Epithelial cell of proximal tubule (primary cell): Measurements from ENCODE around the gene TPCN1. TPM values are rescaled to one million over a fixed set of nuclear protein-coding genes. Genes with fewer than 3 reads are reported as not detected.
A peak's percentile ranks its signal among the peaks of the same experiment; 100 is the strongest.

ENCODE experiments used
- DNase-seq: peaks from one replicate; pipeline ENCODE4 v3.0.0-alpha.2; 2011; ENCODE audit warnings: low read depth
- H3K4me3 ChIP-seq: 2 replicates; pipeline ENCODE4 v1.5.1; 2011; ENCODE audit warnings: low read depth, mild to moderate bottlenecking, low read length
- total RNA-seq: library from RNA; depleted of rRNA; stranded (reverse); fragments of >200 nt; gene quantifications from 2 replicates; pipeline ENCODE4 v1.2.3, GENCODE V29; 2015
- TF ChIP-seq, protein P1 (sequence below): conservative IDR thresholded peaks from 2 replicates; pipeline ENCODE4 v1.5.1; 2012; ENCODE audit warnings: low read depth, mild to moderate bottlenecking, low read length

TPCN1 gene
- total RNA-seq, 1 donor from 2014 or later = 32.0 TPM

DNA sequence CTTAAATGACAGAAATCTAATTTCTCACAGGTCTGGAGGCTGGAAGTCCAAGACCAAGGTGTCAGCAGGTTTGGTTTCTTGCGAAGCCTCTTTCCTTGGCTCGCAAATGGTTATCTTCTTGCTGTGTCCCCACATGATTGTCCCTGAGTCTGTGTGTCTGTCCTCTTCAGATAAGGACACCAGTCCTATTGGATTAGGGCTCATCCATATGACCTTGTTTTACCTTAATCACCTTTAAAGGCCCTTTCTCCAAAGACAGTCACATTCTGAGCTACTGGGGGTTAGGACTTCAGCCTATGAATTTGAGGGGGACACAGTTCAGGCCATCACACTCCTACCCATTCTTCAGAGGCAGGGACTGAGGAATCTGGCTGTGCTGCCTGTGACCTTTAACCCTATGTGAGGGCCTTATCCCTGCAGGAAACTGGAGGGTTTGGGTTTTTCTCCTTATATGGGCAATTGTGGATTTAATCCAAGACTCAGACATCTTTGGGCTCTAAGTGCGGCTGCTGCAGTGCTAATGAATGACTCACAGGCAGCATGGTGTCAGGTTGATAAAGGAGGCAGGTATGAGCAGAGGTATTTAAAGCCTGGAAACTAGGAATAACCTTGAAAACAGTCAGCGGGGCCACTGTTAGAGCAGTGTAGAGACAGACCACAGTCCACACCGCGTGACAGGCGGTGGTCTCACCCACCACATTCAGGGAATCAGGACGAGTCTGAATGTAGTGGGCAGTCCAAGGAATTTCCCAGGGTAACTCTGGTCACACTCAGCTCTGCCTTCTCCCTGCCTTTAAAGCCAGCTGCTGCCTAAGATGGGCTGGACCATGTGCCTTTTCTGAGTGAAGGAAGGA is 10.2 kb downstream of the TPCN1 start:
- H3K4me3 ChIP-seq = no peak overlapping the region
- DNase-seq = peak; percentile 88
- TF ChIP-seq, protein P1, sequence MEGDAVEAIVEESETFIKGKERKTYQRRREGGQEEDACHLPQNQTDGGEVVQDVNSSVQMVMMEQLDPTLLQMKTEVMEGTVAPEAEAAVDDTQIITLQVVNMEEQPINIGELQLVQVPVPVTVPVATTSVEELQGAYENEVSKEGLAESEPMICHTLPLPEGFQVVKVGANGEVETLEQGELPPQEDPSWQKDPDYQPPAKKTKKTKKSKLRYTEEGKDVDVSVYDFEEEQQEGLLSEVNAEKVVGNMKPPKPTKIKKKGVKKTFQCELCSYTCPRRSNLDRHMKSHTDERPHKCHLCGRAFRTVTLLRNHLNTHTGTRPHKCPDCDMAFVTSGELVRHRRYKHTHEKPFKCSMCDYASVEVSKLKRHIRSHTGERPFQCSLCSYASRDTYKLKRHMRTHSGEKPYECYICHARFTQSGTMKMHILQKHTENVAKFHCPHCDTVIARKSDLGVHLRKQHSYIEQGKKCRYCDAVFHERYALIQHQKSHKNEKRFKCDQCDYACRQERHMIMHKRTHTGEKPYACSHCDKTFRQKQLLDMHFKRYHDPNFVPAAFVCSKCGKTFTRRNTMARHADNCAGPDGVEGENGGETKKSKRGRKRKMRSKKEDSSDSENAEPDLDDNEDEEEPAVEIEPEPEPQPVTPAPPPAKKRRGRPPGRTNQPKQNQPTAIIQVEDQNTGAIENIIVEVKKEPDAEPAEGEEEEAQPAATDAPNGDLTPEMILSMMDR = no peak

DNA sequence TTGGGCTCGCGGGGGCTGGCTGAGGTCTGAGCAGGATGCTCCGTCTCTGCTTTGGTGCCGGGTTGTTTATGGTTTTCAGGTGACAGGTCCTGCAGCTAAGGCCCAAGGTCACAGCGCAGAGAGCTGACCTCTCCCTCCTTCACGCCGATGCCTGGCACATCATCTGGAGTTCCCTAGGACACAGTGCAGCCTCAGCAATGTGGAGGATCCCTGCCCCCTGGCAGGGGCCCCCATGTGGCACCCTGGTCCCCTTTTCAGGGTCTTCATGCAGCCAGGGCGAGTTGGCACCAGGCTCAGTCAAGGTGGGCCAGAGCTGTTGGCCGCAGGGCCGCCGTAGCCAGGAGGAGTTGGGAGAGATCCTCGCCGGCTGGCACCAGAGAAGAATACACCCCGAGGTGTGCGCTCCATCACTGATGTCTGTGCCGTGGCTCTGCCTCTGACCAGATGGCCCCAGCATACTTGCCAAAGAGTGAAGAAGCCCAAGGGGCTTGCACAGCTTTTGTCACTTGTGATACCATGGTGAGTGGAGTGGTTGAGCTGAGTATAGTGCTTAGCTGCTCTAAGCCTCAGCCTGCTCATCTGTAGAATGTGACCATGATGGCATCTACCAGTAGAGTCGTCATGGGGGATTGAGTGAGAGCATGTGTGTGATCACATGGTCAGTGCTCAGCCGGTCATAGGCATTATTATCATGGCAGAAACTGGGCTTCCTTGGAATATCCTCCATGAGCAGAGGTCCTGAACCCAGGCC is 11.0 kb downstream of the TPCN1 start:
- TF ChIP-seq, protein P1 = no peak
- DNase-seq = no peak
- no peak overlapping the region for H3K4me3 ChIP-seq

DNA sequence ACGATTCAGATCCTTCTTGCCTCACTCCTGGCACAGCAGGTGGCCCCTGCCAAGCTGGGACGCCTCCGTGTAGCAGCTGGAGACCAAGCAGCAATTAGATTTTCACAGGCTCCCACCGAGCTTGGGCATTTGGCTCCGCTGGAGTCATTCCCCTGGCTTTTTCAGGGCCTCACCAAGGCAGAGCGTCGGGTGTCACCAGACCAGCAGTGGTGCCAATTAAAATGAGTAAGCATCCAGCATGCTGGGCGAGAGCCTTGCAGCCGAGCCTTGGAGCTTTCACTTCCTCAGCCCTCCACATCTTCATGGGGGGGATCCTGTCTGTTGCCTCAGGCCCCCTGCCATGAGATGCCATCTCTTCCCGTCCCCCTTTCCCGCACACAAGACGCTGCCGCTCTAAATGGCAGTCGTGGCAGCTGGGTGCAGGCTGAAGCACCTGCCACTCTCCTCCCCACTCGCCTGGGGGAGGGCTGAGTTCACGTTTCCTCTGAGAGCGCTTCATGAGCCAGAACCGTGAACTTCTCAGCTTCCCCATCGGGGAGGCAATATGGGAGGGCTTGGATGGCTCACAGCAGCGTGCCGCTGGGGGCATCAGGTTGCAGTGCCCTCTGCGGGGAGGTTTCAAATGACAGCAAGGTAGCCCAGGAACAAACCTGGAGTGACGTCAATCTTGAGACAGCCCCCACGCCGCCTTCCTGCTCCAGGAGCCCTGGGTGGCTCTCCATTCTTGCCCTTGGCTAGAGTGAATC is 11.7 kb downstream of the TPCN1 start:
- TF ChIP-seq, protein P1 = no peak
- no peak overlapping the region for H3K4me3 ChIP-seq
- DNase-seq = no peak

DNA sequence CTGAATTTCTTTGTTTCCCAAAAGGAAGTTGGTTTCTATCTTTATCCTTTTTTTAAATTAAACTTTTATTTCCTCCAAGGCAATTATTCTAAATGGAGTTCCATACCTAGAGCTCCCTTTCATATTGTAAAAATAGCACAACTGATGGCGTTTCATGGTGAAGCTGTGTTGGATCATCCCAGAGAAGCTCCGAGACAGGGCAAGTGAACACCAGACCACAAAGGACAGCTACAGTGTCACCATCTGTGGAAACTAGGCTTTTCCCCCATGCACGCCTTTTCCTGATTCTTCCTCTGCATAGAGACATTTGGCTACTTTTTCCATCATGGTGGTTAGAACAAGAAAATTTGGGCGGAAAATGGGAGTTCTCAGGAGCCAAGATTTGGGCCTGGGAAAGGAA is 12.7 kb downstream of the TPCN1 start:
- TF ChIP-seq, protein P1 = no peak
- no peak for DNase-seq
- H3K4me3 ChIP-seq = no peak overlapping the region

DNA sequence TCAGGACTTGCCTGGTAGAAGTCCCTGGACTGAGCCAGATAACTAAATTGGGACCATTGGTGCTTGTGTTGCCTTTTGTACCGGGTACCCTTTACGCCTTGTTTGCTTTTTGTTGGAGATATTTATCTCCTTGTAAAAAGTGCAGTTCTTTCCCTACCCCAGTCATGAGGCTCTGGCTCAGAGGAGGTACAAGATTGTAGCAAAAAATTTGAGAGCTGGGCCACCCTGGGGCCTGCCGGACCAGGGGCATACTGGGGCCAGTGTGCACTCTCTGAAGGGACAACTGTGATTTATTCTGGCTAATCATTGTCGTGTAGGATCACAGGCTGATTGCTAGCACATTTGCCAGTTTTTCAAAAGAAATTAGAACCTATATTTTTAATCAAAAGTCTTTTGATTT is 13.2 kb downstream of the TPCN1 start:
- TF ChIP-seq, protein P1 = no peak
- no peak for DNase-seq
- H3K4me3 ChIP-seq = no peak overlapping the region

DNA sequence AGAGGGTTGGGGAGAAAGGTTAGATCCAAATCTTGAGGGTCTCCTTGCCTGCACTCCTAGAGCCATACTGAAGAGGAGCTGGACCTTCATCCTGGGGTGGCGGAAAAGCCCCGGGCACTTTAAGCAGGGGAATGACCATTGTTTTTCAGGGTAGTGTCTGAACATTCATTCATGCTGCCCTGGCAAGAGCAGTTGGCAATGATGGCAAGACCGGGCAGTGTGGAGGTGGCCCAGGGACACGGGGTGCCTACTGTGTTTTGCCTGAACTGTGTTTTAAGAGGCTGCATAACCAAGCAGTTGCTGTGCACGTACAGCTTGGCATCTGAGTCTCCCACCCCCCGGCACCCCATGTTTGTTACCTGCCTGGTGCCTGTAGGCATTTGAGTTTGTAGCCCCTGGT is 14.7 kb downstream of the TPCN1 start:
- TF ChIP-seq, protein P1 = no peak
- H3K4me3 ChIP-seq = no peak overlapping the region
- no peak for DNase-seq
